Osteocyte (in vitro differentiated cells): ENCODE measurements around the gene HDAC4. TPM values are rescaled to one million over a fixed set of nuclear protein-coding genes. Genes with fewer than 3 reads are reported as not detected.

ENCODE experiments used
- DNase-seq: peaks from one replicate; pipeline ENCODE4 v3.0.0; 2021; ENCODE audit warnings: mixed read lengths; ENCODE audit not compliant: unreplicated experiment; ENCODE audit errors: extremely low spot score
- H3K27ac Mint-ChIP-seq: one replicate; pipeline ENCODE4 v1.8.0; 2021; ENCODE audit warnings: mild to moderate bottlenecking, mixed read lengths; ENCODE audit not compliant: unreplicated experiment
- H3K27me3 Mint-ChIP-seq: one replicate; pipeline ENCODE4 v1.8.0; 2021; ENCODE audit warnings: mixed read lengths; ENCODE audit not compliant: unreplicated experiment
- H3K36me3 Mint-ChIP-seq: one replicate; pipeline ENCODE4 v1.8.0; 2021; ENCODE audit warnings: mixed read lengths; ENCODE audit not compliant: unreplicated experiment
- H3K4me1 Mint-ChIP-seq: one replicate; pipeline ENCODE4 v1.8.0; 2021; ENCODE audit warnings: mixed read lengths; ENCODE audit not compliant: unreplicated experiment
- H3K4me3 Mint-ChIP-seq: one replicate; pipeline ENCODE4 v1.8.0; 2021; ENCODE audit warnings: mild to moderate bottlenecking, moderate library complexity, mixed read lengths; ENCODE audit not compliant: unreplicated experiment
- H3K9me3 Mint-ChIP-seq: one replicate; pipeline ENCODE4 v1.8.0; 2021; ENCODE audit warnings: mixed read lengths; ENCODE audit not compliant: unreplicated experiment
- CTCF ChIP-seq: fragments of 200-600 bp; sonication (generic); IDR thresholded peaks from 2 replicates; pipeline ENCODE4 v1.5.0; 2021; ENCODE audit warnings: antibody characterized with exemption, mild to moderate bottlenecking, moderate library complexity
- total RNA-seq: library from RNA; stranded (reverse); gene quantifications from 2 replicates; pipeline ENCODE4 v1.2.1, GENCODE V29; 2021

Gene HDAC4
- total RNA-seq, 1 donor from 2014 or later = 30.3 TPM

GRCh38 chr2:239004274-239005015 lies 396.4 kb downstream of the HDAC4 start:
- Mint-ChIP-seq H3K4me3 (no peak overlapping the region), H3K27ac (no peak overlapping the region), H3K9me3 (peaks cover 10% of the 10 kb centered on the region), H3K27me3 (peaks cover 34% of the 10 kb centered on the region), H3K36me3 (no peaks in the 10 kb centered on the region), H3K4me1 (peaks cover 12% of the 10 kb centered on the region)
- no peak for DNase-seq
- no peak for TF ChIP-seq CTCF

- no peak for DNase-seq
- no peak overlapping the region for H3K27ac Mint-ChIP-seq
- H3K4me1 Mint-ChIP-seq = peaks cover 12% of the 10 kb centered on the region
Measured at GRCh38 chr2:239003624-239004273, 397.1 kb downstream of the HDAC4 start.

DNA sequence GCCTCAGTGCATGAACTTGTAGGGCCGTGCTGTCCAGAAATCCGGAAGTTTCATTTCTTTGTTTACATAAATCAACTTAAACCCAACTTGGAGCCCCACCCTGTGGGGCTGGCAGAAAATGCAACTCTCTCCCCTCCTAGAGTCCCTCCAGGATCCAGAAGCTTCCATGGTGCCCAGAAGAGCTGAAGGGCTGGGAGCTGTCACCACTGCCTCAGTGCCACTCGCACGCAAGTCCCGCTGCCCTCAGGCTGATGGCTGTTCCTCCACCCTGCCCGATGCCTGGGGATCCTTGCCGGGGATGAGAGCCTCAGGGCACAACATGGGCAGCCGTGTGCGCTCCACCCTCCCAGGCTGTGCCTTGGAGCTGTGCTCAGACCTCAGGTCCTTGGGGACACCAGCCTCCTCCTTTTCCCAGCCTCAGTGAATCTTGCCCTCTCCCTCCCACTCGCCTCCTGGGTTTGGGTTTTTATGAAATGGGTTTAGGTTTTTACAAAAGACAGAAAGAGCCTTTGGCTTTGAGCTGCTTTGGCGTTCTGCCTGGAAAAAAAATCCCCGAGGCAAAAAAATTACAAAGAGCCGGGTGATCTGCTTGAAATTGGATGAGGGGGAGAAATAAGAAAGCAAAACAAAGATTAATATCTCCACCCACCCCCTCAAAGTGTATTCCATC lies 397.7 kb downstream of the HDAC4 start:
- no peak overlapping the region for H3K4me3 Mint-ChIP-seq
- H3K4me1 Mint-ChIP-seq = peaks cover 12% of the 10 kb centered on the region
- H3K9me3 Mint-ChIP-seq = peaks cover 10% of the 10 kb centered on the region
- peaks cover 22% of the 10 kb centered on the region for H3K27me3 Mint-ChIP-seq
- peak overlapping the region; percentile 31 for H3K27ac Mint-ChIP-seq
- TF ChIP-seq CTCF = peak; percentile 39
- DNase-seq = no peak
- no peaks in the 10 kb centered on the region for H3K36me3 Mint-ChIP-seq

More at GRCh38 chr2:239003624-239004273, 397.1 kb downstream of the HDAC4 start:
- Mint-ChIP-seq H3K27me3 (peaks cover 27% of the 10 kb centered on the region), H3K9me3 (peaks cover 10% of the 10 kb centered on the region), H3K36me3 (no peaks in the 10 kb centered on the region), H3K4me3 (no peak overlapping the region)
- TF ChIP-seq CTCF = no peak

GRCh38 chr2:239002591-239002953 lies 398.2 kb downstream of the HDAC4 start:
- Mint-ChIP-seq H3K9me3 (peaks cover 10% of the 10 kb centered on the region), H3K36me3 (no peaks in the 10 kb centered on the region), H3K27me3 (peaks cover 19% of the 10 kb centered on the region), H3K4me1 (peaks cover 12% of the 10 kb centered on the region), H3K27ac (peak overlapping the region; percentile 31), H3K4me3 (no peak overlapping the region)
- no peak for TF ChIP-seq CTCF
- no peak for DNase-seq

DNA sequence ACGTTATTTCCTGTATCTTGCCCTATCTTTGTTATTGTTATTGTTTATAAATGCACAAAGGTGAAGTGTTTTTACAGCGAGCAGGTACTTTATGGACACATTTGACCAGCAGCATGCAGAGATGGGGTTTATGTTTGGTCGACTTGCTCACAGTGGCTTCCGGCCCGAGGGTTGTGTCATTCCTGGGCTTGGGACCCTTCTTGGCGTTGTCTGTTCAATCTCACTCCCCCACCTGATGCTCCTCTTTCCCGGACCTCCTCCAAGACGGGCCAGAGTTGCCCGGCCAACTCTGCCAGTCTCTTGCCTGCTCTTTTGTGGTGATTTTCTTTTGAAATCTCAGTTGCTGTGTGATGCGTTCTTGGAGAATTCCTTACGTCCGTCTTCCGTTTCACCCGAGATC lies 399.0 kb downstream of the HDAC4 start:
- TF ChIP-seq CTCF = no peak
- H3K27ac Mint-ChIP-seq = no peak overlapping the region
- peaks cover 13% of the 10 kb centered on the region for H3K27me3 Mint-ChIP-seq
- DNase-seq = no peak
- no peak overlapping the region for H3K4me3 Mint-ChIP-seq
- H3K9me3 Mint-ChIP-seq = peaks cover 10% of the 10 kb centered on the region
- no peaks in the 10 kb centered on the region for H3K36me3 Mint-ChIP-seq
- H3K4me1 Mint-ChIP-seq = peaks cover 12% of the 10 kb centered on the region
